SK-N-SH treated with all-trans-retinoic acid at 6 μM for 48 hours (cell line): ENCODE results near the gene HS6ST2.

Source experiments
- CREB5 ChIP-seq: fragments of 250-450 bp; sonication (Bioruptor Pico); IDR thresholded peaks from 2 replicates; pipeline ENCODE4 v1.5.1; 2020; ENCODE audit warnings: low read depth, mild to moderate bottlenecking, moderate library complexity
- ESRRG ChIP-seq: fragments of 250-450 bp; sonication (Bioruptor Pico); IDR thresholded peaks from 2 replicates; pipeline ENCODE4 v1.6.1; 2021; ENCODE audit warnings: mild to moderate bottlenecking
- GLIS3 ChIP-seq: fragments of 250-450 bp; sonication (Bioruptor Pico); IDR thresholded peaks from 2 replicates; pipeline ENCODE4 v1.5.0; 2020; ENCODE audit warnings: mild to moderate bottlenecking, moderate library complexity
- ISL1 ChIP-seq: fragments of 250-450 bp; sonication (Bioruptor Pico); IDR thresholded peaks from 2 replicates; pipeline ENCODE4 v2.1.2; 2022; ENCODE audit warnings: mild to moderate bottlenecking, moderate library complexity
- RARB ChIP-seq: fragments of 250-450 bp; sonication (Bioruptor Pico); IDR thresholded peaks from 2 replicates; pipeline ENCODE4 v1.8.0; 2021; ENCODE audit warnings: mild to moderate bottlenecking, moderate library complexity
- SNAI2 ChIP-seq: fragments of 250-450 bp; sonication (Bioruptor Pico); IDR thresholded peaks from 2 replicates; pipeline ENCODE4 v1.5.0; 2020; ENCODE audit warnings: mild to moderate bottlenecking, moderate library complexity
- ZFP30 ChIP-seq: fragments of 450-650 bp; formaldehyde crosslinking; IDR thresholded peaks from 2 replicates; pipeline ENCODE4 v1.5.0; 2022; ENCODE audit warnings: mild to moderate bottlenecking, moderate library complexity
- ZNF70 ChIP-seq: fragments of 450-650 bp; formaldehyde crosslinking; IDR thresholded peaks from 2 replicates; pipeline ENCODE4 v1.5.0; 2020; ENCODE audit warnings: mild to moderate bottlenecking, moderate library complexity

GRCh38 chrX:132860200-132860599, 98.2 kb downstream of the HS6ST2 start:
- TF ChIP-seq SNAI2 (CRISPR knock-in tag) = no peak
- TF ChIP-seq ZNF70 (CRISPR knock-in tag) = no peak
- no peak for TF ChIP-seq ISL1 (CRISPR knock-in tag)
- no peak for TF ChIP-seq CREB5 (CRISPR knock-in tag)
- no peak for TF ChIP-seq GLIS3 (CRISPR knock-in tag)
- no peak for TF ChIP-seq ZFP30
- TF ChIP-seq RARB (CRISPR knock-in tag) = no peak
- no peak for TF ChIP-seq ESRRG (CRISPR knock-in tag)
